ENCODE results near the gene ZNF300.
"Not testable (repeated sequence)": the region's sequence is repeated elsewhere in the genome, so short reads cannot be mapped to it uniquely, and the experiment has no call there.

Gene ZNF300

GRCh38 chr5:150904479-150905311 lies at the start of gene ZNF300:
Gene ZNF300, minus strand, starts transcription at chr5:150904980. Its CDS starts 1,825 bp downstream, at chr5:150903155.
- DNase-seq (ENCODE audit: low read depth in 3 of 3) = peak in 2 of 3 experiments; percentile 8 to 43

DNA sequence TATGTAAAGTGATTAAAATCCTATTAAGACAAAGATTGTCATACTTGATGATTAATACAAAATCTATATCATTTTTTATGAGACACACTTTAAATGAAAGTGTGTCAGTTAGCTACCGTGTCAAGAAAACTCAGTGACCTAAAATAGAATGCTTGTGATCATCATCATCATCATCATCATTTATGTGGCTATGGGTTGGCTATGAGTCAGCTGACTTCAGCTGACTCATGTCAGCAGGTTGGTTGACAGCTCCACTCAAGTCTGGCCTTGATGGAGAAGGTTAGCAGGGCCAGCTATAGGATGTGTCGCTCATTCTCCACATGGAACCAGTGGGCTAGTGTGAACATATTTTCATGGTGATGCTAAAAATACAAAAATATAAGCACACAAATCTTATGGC lies 43.8 kb upstream of the ZNF300 start:
- DNase-seq (ENCODE audit: low read depth in 3 of 3) = no peak

DNA sequence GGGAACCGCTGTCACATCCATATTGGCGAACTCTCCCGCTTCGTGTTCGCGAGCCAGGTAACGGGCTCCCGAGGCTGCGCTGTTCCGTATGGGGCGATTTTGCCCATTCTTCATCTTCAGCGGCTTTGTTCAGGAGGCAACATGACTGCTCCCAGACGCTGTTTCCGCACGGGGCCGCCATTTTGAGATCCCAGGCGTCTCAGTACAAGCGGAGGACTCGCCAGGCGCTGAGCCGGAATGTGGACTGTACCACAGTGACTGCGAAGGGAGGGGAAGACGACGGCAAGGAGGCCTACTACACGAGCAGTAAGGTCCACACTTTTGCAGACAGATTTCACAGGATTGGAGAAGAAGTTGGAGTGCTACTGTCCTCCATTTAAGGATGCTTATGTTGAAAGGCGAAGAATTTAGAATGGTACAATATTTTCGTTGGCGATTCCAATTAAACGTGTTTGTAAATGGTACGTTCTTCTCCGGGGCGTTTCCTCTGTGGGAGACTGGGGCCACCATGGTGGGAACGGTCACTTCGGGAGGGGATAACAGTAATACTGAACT lies 41.6 kb upstream of the ZNF300 start:
- no peak for DNase-seq (ENCODE audit: low read depth in 3 of 3)

DNA sequence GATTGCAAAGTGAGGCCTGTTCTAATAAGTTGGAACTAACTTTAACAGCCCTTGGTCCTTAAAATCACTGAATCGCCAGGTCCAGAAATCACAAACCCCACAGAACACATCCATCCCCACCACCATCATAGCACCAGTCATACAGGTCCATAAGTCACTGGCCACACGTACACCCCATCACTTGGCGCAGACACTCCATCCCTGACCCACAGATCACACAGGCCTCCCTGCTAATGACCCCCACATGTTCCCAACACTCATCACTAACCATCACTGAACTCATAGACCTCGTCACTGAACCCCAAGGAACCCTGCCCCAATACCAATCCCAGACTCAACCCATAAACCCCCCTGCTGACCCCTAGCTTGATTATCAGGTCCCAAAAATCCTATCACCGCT lies 41.2 kb upstream of the ZNF300 start:
- DNase-seq (ENCODE audit: low read depth in 3 of 3) = no peak

GRCh38 chr5:150945486-150945885 lies 40.7 kb upstream of the ZNF300 start:
- DNase-seq (ENCODE audit: low read depth in 3 of 3) = no peak

GRCh38 chr5:150931368-150931965 lies 26.7 kb upstream of the ZNF300 start:
- DNase-seq (ENCODE audit: low read depth in 3 of 3) = no peak

DNA sequence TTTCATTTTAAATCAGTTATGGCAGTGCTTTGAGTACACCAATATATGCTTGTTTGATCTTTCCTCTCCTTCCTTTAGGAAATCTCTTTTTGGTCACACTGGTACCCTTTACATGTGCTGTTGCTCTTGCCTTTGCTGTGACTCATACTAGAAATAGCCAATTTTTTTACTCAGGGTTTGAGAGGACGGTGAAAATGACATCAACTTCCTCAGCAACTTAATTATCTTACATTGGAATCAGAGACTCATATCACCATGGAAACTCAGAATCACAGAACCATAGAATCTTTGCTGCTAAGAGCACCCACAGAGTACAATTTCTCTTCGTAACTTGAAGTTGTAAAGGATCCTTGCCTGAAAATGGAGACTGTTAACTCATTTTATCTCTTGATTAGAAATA lies 13.8 kb upstream of the ZNF300 start:
- DNase-seq (ENCODE audit: low read depth in 3 of 3) = no peak

GRCh38 chr5:150912312-150912814 lies 7.6 kb upstream of the ZNF300 start:
- DNase-seq (ENCODE audit: low read depth in 3 of 3) = no peak

GRCh38 chr5:150905312-150905683 lies 518 bp upstream of the ZNF300 start:
- DNase-seq (ENCODE audit: low read depth in 3 of 3) = no peak

DNA sequence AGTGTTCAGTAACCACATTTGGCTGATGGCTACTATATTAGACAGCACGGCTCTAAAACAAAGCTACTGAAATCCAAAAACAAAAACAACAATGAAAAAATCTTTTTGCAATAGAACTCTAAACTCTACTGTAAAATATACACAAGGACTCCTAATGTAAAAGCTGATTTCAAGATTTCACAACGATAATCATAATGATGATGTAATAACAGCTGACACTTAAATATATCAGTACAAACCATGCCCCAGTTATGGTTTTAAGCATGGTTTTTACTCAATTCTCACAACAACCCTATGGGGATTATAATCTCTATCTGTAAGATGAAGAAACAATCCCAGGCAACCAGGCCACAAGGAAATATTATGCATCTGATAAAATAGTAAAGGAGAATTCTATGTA lies 3.3 kb downstream of the ZNF300 start:
- DNase-seq (ENCODE audit: low read depth in 3 of 3) = no peak

DNA sequence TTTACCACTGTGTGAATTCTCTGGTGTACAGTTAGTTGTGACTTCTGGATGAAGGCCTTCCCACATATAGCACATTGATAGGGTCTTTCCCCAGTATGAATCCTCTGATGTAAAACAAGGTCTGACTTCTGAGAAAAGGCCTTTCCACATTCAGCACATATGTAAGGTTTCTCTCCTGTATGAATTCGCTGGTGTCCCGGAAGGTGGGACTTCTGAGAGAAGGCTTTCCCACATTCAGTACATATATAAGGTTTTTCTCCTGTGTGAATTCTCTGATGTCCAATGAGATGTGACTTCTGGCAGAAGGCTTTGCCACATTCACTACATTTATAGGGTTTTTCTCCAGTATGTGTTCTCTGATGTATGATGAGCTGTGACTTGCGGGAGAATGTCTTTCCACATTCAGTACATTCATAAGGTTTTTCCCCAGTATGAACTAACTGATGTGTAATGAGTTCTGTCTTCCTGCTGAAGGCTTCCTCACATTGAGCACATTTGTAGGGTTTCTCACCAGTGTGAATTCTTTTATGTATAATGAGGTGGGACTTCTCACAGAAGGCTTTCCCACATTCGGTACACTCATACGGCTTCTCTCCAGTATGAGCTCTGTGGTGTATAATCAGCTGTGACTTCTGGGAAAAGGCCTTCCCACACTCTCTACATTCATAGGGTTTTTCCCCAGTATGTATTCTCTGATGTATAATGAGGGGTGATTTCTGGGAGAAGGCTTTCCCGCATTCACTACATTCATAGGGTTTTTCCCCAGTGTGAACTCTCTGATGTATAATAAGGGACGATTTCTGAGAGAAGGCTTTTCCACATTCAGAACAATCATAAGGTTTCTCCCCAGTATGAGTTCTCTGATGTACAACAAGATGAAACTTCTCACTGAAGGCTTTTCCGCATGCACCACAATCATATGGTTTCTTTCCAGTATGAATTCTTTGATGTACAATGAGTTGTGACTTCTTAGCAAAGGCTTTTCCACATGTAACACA lies 9.1 kb downstream of the ZNF300 start:
- no peak for DNase-seq (ENCODE audit: low read depth in 3 of 3)

GRCh38 chr5:150879358-150879757 lies 25.4 kb downstream of the ZNF300 start:
- DNase-seq (ENCODE audit: low read depth in 3 of 3) = no peak

DNA sequence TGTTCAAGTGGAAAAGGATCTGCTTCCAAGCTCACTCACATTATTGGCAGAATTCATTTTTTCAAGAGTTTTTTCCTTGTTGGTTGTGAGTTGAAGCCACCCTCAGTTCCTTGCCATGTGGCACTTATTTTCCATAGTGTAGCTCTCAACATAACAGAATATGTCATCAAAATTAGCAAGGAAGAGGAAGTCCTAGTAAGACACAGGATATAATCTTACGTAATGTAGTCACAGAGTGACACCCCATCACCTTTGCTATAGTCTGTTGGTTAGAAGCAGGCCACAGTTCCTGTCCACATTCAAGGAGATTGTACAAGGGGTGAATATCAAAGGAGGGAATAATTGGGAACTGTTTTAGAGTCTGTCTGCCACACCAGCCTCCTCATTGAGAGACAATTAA lies 42.7 kb downstream of the ZNF300 start:
- DNase-seq (ENCODE audit: low read depth in 3 of 3) = no peak

GRCh38 chr5:150860246-150860821 lies 44.4 kb downstream of the ZNF300 start:
- DNase-seq (ENCODE audit: low read depth in 3 of 3) = no peak

DNA sequence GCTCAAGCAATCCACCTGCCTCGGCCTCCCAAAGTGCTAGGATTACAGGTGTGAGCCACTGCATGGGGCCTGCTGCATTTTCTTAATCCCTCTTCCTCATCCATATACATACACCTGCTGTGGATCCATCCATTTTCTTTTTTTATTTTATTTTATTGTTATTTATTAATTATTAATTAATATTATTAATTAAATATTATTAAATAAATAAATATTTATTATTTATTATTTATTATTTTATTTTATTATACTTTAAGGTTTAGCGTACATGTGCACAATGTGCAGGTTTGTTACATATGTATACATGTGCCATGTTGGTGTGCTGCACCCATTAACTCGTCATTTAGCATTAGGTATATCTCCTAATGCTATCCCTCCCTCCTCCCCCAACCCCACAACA lies 48.1 kb downstream of the ZNF300 start:
- not testable (repeated sequence) for DNase-seq (ENCODE audit: low read depth in 3 of 3)

DNA sequence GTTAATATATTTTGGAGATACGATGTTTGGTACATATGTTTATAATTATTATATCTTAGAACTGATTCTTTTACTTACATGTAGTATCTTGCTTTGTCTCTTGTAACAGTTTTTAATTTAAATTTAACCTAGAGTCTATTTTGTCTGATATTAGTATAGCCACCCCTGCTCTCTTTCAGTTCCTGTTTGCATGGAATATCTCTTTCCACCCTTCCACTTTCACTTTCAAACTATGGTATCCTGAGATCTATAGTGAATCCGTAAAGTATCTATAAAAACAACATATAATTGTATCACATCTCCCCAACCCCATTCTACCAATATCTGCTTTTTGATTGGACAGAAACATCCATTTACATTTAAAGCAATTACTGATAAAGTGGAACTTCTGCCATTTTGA lies 51.2 kb downstream of the ZNF300 start:
- DNase-seq (ENCODE audit: low read depth in 3 of 3) = no peak

GRCh38 chr5:150851039-150851438 lies 53.7 kb downstream of the ZNF300 start:
- no peak for DNase-seq (ENCODE audit: low read depth in 3 of 3)

DNA sequence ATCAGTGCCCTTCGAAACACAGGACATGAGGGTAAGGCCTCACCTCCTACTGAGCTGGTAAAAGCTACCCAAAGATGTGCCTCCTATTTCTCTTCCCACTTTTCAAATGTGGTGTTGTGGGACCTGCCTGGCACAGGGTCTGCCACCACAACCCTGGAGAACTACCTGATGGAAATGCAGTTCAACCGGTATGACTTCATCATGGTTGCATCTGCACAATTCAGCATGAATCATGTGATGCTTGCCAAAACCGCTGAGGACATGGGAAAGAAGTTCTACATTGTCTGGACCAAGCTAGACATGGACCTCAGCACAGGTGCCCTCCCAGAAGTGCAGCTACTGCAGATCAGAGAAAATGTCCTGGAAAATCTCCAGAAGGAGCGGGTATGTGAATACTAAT lies 56.5 kb downstream of the ZNF300 start:
- DNase-seq (ENCODE audit: low read depth in 3 of 3) = no peak

DNA sequence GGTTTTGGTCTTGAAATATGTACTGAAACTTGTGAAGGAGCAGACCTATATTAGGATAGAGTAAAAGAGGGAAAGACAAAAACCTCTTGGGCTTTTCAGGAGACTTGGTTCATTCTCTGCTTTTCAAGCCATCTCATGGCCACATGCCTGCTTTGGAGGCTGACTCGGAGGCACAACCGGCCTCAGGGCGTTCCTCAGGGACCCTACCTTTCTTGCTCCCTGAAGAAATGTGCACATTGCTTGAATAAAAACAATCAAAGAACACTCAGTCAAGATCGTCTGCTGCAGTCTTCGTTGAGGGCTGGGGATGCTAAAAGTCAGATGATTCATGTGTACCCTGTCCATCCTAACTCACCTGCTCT lies 57.5 kb downstream of the ZNF300 start:
- DNase-seq (ENCODE audit: low read depth in 3 of 3) = no peak

DNA sequence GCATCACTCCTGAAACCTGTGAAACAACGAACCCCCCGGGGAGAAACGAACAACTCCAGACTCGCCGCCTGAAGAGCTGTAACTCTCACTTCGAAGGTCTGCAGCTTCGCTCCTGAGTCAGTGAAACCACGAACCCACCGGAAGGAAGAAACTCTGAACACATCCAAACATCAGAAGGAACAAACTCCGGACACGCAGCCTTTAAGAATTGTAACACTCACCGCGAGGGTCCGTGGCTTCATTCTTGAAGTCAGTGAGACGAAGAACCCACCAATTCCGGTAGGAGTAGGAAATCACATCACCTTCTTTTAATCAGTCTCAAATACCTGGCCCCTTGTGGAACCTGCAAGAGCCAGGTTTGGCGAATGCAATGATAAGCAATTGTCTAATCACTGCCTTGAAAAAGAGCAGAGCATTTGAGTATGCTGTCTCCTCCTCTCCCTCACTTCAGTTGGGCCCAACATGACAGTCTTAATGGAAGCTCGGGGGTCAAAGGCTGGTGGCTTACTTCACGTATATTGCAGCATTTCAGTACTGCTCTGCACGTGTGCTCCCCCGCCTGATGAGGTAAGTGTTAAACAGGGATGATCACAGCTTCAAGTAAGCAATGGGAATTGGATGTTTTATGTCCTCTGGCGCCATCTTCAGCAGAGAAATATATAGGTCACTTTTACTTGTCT lies 58.0 kb downstream of the ZNF300 start:
- peak; percentile 22 to 53 (median 47) for DNase-seq (ENCODE audit: low read depth in 3 of 3)

GRCh38 chr5:150846308-150846653 lies 58.5 kb downstream of the ZNF300 start, which contains the start of gene IRGM:
Gene IRGM, plus strand, starts transcription at chr5:150846521. Its CDS starts 1,603 bp downstream, at chr5:150848124.
- DNase-seq (ENCODE audit: low read depth in 3 of 3) = not testable (repeated sequence)

Measured in stimulated activated CD4-positive, alpha-beta T cell treated with anti-CD3 and anti-CD28 coated beads, TNF-alpha, amount 100 ng/mL, for 24 hours (primary cell).